Nephron progenitor cell (in vitro differentiated cells): ENCODE results near the gene FPR2.
A peak's percentile ranks its signal among the peaks of the same experiment; 100 is the strongest.
"Not testable (repeated sequence)": the region's sequence is repeated elsewhere in the genome, so short reads cannot be mapped to it uniquely, and the experiment has no call there.

Experiments used
- DNase-seq: peaks from one replicate; pipeline ENCODE4 v3.0.0; 2021
- H3K27ac Mint-ChIP-seq: 2 replicates; pipeline ENCODE4 v1.8.0; 2021; ENCODE audit warnings: mild to moderate bottlenecking, moderate library complexity, mixed read lengths
- H3K27me3 Mint-ChIP-seq: 2 replicates; pipeline ENCODE4 v1.8.0; 2021; ENCODE audit warnings: mild to moderate bottlenecking, low read depth, mixed read lengths; ENCODE audit not compliant: poor library complexity
- H3K36me3 Mint-ChIP-seq: 2 replicates; pipeline ENCODE4 v1.8.0; 2021; ENCODE audit warnings: low read depth, mixed read lengths
- H3K4me1 Mint-ChIP-seq: 2 replicates; pipeline ENCODE4 v1.8.0; 2021; ENCODE audit warnings: mixed read lengths
- H3K4me3 Mint-ChIP-seq: 2 replicates; pipeline ENCODE4 v1.8.0; 2021; ENCODE audit warnings: mild to moderate bottlenecking, moderate library complexity, mixed read lengths
- H3K9me3 Mint-ChIP-seq: 2 replicates; pipeline ENCODE4 v1.8.0; 2021; ENCODE audit warnings: mild to moderate bottlenecking, moderate library complexity, mixed read lengths
- TF ChIP-seq, protein P1 (sequence below): fragments of 200-600 bp; sonication (generic); IDR thresholded peaks from 2 replicates; pipeline ENCODE4 v1.5.0; 2021; ENCODE audit warnings: antibody characterized with exemption

FPR2 gene

GRCh38 chr19:51772977-51773376 lies 12.0 kb downstream of the FPR2 start:
- Mint-ChIP-seq H3K27ac (no peak overlapping the region), H3K27me3 (peaks cover 8% of the 10 kb centered on the region)

DNA sequence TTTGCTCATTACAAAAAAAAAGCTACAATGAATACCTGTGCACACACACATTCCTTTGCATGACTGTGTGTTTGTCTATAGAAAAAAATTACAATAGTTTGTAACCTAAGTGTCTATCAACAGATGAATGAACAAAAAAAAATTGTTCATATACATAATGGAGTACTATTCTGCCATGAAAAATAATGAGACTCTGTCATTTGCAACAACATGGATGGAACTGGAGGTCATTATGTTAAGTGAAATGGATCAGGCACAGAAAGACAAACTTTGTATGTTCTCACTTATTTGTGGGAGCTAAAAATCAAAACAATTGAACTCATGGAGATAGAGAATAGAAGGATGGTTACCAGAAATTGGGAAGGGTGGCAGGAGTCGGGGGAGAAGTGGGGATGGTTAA lies 15.6 kb downstream of the FPR2 start:
- not testable (repeated sequence) for H3K27ac Mint-ChIP-seq, DNase-seq, H3K36me3 Mint-ChIP-seq, H3K4me3 Mint-ChIP-seq, H3K4me1 Mint-ChIP-seq
- Mint-ChIP-seq H3K9me3 (peaks cover 11% of the 10 kb centered on the region), H3K27me3 (peaks cover 14% of the 10 kb centered on the region)

More at GRCh38 chr19:51772977-51773376, 12.0 kb downstream of the FPR2 start:
- no peak for DNase-seq
- TF ChIP-seq, protein P1, sequence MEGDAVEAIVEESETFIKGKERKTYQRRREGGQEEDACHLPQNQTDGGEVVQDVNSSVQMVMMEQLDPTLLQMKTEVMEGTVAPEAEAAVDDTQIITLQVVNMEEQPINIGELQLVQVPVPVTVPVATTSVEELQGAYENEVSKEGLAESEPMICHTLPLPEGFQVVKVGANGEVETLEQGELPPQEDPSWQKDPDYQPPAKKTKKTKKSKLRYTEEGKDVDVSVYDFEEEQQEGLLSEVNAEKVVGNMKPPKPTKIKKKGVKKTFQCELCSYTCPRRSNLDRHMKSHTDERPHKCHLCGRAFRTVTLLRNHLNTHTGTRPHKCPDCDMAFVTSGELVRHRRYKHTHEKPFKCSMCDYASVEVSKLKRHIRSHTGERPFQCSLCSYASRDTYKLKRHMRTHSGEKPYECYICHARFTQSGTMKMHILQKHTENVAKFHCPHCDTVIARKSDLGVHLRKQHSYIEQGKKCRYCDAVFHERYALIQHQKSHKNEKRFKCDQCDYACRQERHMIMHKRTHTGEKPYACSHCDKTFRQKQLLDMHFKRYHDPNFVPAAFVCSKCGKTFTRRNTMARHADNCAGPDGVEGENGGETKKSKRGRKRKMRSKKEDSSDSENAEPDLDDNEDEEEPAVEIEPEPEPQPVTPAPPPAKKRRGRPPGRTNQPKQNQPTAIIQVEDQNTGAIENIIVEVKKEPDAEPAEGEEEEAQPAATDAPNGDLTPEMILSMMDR = no peak
- peaks cover 19% of the 10 kb centered on the region for H3K9me3 Mint-ChIP-seq
- no peaks in the 10 kb centered on the region for H3K36me3 Mint-ChIP-seq
- H3K4me1 Mint-ChIP-seq = no peaks in the 10 kb centered on the region
- no peak overlapping the region for H3K4me3 Mint-ChIP-seq

- Mint-ChIP-seq H3K4me3 (no peak overlapping the region), H3K27me3 (peaks cover 11% of the 10 kb centered on the region), H3K27ac (no peak overlapping the region), H3K9me3 (peaks cover 10% of the 10 kb centered on the region), H3K4me1 (no peaks in the 10 kb centered on the region), H3K36me3 (no peaks in the 10 kb centered on the region)
- DNase-seq = peak; percentile 55
- TF ChIP-seq, protein P1 = peak; percentile 61
These were observed 16.8 kb downstream of the FPR2 start for GRCh38 chr19:51777570-51778462.

- Mint-ChIP-seq H3K4me3 (no peak overlapping the region), H3K27me3 (peaks cover 11% of the 10 kb centered on the region), H3K4me1 (no peaks in the 10 kb centered on the region), H3K27ac (no peak overlapping the region), H3K9me3 (peaks cover 6% of the 10 kb centered on the region), H3K36me3 (no peaks in the 10 kb centered on the region)
- no peak for DNase-seq
- TF ChIP-seq, protein P1 = no peak
These were observed 18.2 kb downstream of the FPR2 start for GRCh38 chr19:51779181-51779580.

DNA sequence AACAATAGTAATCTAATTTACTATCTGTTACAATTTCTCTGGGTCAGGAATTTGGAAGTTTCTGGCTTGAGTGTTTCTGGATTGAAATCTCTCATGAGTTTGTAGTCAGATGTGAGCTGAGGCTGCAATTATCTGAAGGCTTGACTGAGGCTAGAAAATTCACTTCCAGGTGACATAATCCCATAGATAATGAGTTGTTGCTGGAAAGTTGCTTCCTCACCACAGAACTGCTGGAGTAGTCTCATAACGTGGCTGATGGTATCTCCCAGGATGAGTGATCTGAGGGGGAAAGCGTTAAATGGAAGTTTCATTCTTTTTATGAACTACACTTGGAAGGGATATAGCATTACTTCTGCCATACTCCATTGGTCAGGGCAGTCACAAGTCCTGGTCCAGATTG lies 18.7 kb downstream of the FPR2 start:
- no peaks in the 10 kb centered on the region for H3K36me3 Mint-ChIP-seq
- H3K4me3 Mint-ChIP-seq = no peak overlapping the region
- peaks cover 6% of the 10 kb centered on the region for H3K9me3 Mint-ChIP-seq
- H3K27me3 Mint-ChIP-seq = peaks cover 11% of the 10 kb centered on the region
- TF ChIP-seq, protein P1 = no peak
- no peaks in the 10 kb centered on the region for H3K4me1 Mint-ChIP-seq
- no peak overlapping the region for H3K27ac Mint-ChIP-seq
- no peak for DNase-seq

DNA sequence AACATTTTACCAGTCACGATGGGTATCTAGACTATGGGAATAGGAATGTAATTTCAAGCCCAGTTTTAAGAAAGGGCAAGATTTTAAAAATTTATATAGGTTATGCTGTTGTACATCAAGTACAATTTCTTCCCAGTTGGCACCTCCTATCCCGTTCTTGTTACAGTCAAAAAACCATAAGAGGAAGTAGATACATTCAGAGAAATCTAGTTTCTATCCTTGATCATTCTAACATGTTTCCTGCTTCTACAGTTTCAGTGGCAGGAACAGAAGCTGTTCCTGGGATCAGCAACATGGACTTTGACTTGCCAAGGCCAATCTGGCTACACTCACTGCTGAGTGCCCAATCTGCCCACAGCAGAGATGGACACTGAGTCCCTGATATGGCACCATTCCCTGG lies 19.3 kb downstream of the FPR2 start:
- peaks cover 11% of the 10 kb centered on the region for H3K27me3 Mint-ChIP-seq
- no peak for DNase-seq
- TF ChIP-seq, protein P1 = no peak
- H3K4me3 Mint-ChIP-seq = no peak overlapping the region
- H3K36me3 Mint-ChIP-seq = no peaks in the 10 kb centered on the region
- no peak overlapping the region for H3K27ac Mint-ChIP-seq
- H3K9me3 Mint-ChIP-seq = peaks cover under 1% of the 10 kb centered on the region
- no peaks in the 10 kb centered on the region for H3K4me1 Mint-ChIP-seq
